PC-9 (cell line): Measurements from ENCODE around the gene STRN3. TPM values are rescaled to one million over a fixed set of nuclear protein-coding genes. Genes with fewer than 3 reads are reported as not detected.

ENCODE experiments used
- BruUV-seq: library from RNA; stranded (reverse); fragments of 400-500 nt; replicated peaks from 2 replicates; lab custom pipeline; 2021; lab: Mats Ljungman, UMichigan
- CTCF ChIA-PET: fragments of 300-600 bp; sonication (Branson Sonifier 250); formaldehyde crosslinking; loops from one replicate; lab custom pipeline; 2022; ENCODE audit warnings: antibody characterized with exemption; lab: Charles Lee
- POLR2A ChIA-PET: fragments of 300-600 bp; sonication (Branson Sonifier 250); formaldehyde crosslinking; loops from one replicate; lab custom pipeline; 2022; ENCODE audit warnings: antibody characterized with exemption; ENCODE audit not compliant: unreplicated experiment; lab: Charles Lee
- DNase-seq, 2 experiments: peaks; one replicate each; pipeline versions ENCODE4 v3.0.0 to v3.0.0-alpha.2; 2015 to 2022; ENCODE audit warnings: mixed read lengths in 1 of 2
- H2AFZ ChIP-seq: fragments of 200-600 bp; sonication (generic); 2 replicates; pipeline ENCODE4 v1.8.1; 2017; ENCODE audit warnings: antibody characterized with exemption
- H3F3A ChIP-seq: fragments of 200-600 bp; sonication (generic); 2 replicates; pipeline ENCODE4 v1.8.1; 2017; ENCODE audit warnings: antibody characterized with exemption, mild to moderate bottlenecking, low read depth; ENCODE audit not compliant: insufficient read depth
- H3K27ac ChIP-seq: fragments of 200-600 bp; sonication (generic); 2 replicates; pipeline ENCODE4 v1.6.1; 2016; ENCODE audit warnings: mixed run types
- H3K27me3 ChIP-seq: fragments of 200-600 bp; sonication (generic); 2 replicates; pipeline ENCODE4 v1.6.1; 2016; ENCODE audit warnings: low read depth, mixed run types; ENCODE audit not compliant: insufficient read depth
- H3K36me3 ChIP-seq: fragments of 200-600 bp; sonication (generic); 2 replicates; pipeline ENCODE4 v1.6.1; 2016; ENCODE audit warnings: low read depth, mixed run types
- H3K4me1 ChIP-seq: fragments of 200-600 bp; sonication (generic); replicated peaks from 2 replicates; pipeline ENCODE4 v1.6.1; 2016; ENCODE audit warnings: mixed run types; ENCODE audit not compliant: insufficient read depth
- H3K4me2 ChIP-seq: fragments of 200-600 bp; sonication (generic); 2 replicates; pipeline ENCODE4 v1.6.1; 2017; ENCODE audit warnings: mixed run types
- H3K4me3 ChIP-seq: fragments of 200-600 bp; sonication (generic); 2 replicates; pipeline ENCODE4 v1.6.1; 2016; ENCODE audit warnings: mixed run types
- H3K79me2 ChIP-seq: fragments of 200-600 bp; sonication (generic); 2 replicates; pipeline ENCODE4 v1.6.1; 2017; ENCODE audit warnings: low read depth, mixed run types
- H3K9me2 ChIP-seq: fragments of 200-600 bp; sonication (generic); 2 replicates; pipeline ENCODE4 v1.8.1; 2017; ENCODE audit warnings: mild to moderate bottlenecking; ENCODE audit not compliant: insufficient read depth
- H3K9me3 ChIP-seq: fragments of 200-600 bp; sonication (generic); 2 replicates; pipeline ENCODE4 v1.8.1; 2016; ENCODE audit warnings: low read depth; ENCODE audit not compliant: insufficient read depth
- H4K20me1 ChIP-seq: fragments of 200-600 bp; sonication (generic); 2 replicates; pipeline ENCODE4 v1.8.1; 2017; ENCODE audit not compliant: insufficient read depth
- EZH2 ChIP-seq: fragments of 200-600 bp; sonication (generic); IDR thresholded peaks from 2 replicates; pipeline ENCODE4 v1.8.0; 2017; ENCODE audit warnings: antibody characterized with exemption, low read depth
- intact Hi-C: fragments of 100-400 bp; cut with micrococcal nuclease; formaldehyde crosslinking; loops from one replicate; pipeline ENCODE4 v1.10.0; 2022; ENCODE audit not compliant: unreplicated experiment
- total RNA-seq: library from RNA; stranded (reverse); gene quantifications from 2 replicates; pipeline ENCODE4 v1.2.3, GENCODE V29; 2021
- TF ChIP-seq, protein P1 (sequence below): fragments of 200-600 bp; sonication (generic); conservative IDR thresholded peaks from 2 replicates; pipeline ENCODE4 v1.6.1; 2017; ENCODE audit warnings: mixed run types, antibody characterized with exemption, mild to moderate bottlenecking, moderate library complexity

STRN3 gene
- total RNA-seq, 1 experiment from 2014 or later, result 18.1 TPM

DNA sequence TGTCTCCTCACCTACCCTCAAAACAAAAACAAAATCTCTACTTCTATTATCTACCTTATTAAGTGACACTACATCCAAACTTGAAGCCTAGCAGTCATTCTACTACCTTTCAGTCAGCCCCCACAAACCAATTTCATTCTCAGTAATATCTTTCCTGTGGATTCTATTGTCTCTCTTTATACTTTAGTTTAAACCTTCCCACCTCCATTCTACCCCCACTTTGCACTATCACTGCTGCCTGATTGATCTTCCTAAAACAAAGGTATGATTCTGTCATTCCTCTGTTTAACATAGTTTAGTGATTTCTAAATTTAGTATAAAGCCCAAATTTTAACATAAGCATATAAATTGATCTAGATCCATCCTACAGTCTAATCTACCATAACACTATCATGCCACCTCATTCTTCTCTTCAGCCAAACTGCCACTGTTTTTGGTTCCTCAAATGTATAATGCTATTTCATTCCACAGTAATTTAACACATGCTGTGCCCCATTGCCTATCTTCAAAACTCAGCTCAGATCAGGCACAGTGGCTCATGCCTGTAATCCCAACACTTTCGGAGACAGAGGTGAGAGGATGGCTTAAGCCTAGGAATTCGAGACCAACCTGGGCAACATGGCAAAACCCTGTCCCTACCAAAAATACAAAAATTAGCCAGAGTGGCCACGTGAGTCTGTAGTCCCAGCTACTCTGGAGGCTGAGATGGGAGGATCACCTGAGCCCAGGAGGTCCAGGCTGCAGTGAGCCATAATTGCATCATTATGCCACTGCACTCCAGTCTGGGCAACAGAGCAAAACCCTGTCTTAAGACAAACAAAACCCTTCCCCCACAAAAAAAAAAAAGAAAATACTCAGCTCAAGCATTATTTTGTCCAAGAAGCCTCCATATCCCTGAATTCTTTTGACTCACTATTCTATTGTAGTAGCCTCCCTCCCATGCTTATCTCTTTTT lies 3.1 kb upstream of the STRN3 start:
- no peak for DNase-seq
- H4K20me1 ChIP-seq, result peaks cover 6% of the 10 kb centered on the region; the same call in 1 of the 2 replicates
- no TSS peak for BruUV-seq
- POLR2A ChIA-PET, result interaction anchor here (0.6 kb wide), 1 partner anchor 174 kb away, joined by 6 read pairs; no protein-coding TSS in a partner anchor
- H3K27me3 ChIP-seq, result no peaks in the 10 kb centered on the region
- no peak overlapping the region for H3K4me2 ChIP-seq
- peaks cover 35% of the 10 kb centered on the region for H3K4me1 ChIP-seq
- H3K36me3 ChIP-seq, result no peaks in the 10 kb centered on the region
- H3K4me3 ChIP-seq, result no peak overlapping the region
- H3K9me3 ChIP-seq, result no peaks in the 10 kb centered on the region
- intact Hi-C loops, result loop anchor here (5.0 kb wide), 1 partner anchor 53 kb away; no protein-coding TSS in a partner anchor
- H3F3A ChIP-seq, result peaks cover 27% of the 10 kb centered on the region
- peaks cover 18% of the 10 kb centered on the region for H3K79me2 ChIP-seq
- H3K9me2 ChIP-seq, result no peaks in the 10 kb centered on the region
- CTCF ChIA-PET, result no interaction called here
- no peak overlapping the region for H2AFZ ChIP-seq
- no peak overlapping the region for H3K27ac ChIP-seq
- TF ChIP-seq EZH2, result no peak
- TF ChIP-seq, protein P1, sequence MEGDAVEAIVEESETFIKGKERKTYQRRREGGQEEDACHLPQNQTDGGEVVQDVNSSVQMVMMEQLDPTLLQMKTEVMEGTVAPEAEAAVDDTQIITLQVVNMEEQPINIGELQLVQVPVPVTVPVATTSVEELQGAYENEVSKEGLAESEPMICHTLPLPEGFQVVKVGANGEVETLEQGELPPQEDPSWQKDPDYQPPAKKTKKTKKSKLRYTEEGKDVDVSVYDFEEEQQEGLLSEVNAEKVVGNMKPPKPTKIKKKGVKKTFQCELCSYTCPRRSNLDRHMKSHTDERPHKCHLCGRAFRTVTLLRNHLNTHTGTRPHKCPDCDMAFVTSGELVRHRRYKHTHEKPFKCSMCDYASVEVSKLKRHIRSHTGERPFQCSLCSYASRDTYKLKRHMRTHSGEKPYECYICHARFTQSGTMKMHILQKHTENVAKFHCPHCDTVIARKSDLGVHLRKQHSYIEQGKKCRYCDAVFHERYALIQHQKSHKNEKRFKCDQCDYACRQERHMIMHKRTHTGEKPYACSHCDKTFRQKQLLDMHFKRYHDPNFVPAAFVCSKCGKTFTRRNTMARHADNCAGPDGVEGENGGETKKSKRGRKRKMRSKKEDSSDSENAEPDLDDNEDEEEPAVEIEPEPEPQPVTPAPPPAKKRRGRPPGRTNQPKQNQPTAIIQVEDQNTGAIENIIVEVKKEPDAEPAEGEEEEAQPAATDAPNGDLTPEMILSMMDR, result no peak

DNA sequence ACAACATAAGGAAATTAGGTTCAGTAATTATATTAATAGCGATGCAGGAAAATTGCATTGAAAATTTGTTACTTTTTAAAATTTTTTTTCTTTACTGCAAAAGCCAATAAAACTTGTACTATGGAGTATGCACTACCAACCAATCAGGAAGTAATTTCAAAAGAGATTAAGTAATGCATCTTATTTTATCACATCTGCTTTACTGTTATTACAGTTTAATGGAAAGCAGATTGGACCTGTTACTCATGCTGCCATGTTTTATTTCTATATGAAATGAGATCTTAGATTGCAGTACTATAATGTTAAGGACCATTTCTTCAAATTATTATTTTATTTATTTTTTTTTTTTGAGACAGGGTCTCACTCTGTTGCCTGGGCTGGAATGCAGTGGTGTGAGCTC lies 1.7 kb upstream of the STRN3 start:
- intact Hi-C loops, result loop anchor here (5.0 kb wide), 1 partner anchor 54 kb away; no protein-coding TSS in a partner anchor
- Histone ChIP-seq H3K9me3 (no peaks in the 10 kb centered on the region), H2AFZ (peak overlapping the region; percentile 88; the same call in 1 of the 2 replicates), H3K79me2 (peaks cover 33% of the 10 kb centered on the region), H3K27me3 (no peaks in the 10 kb centered on the region), H3F3A (peaks cover 19% of the 10 kb centered on the region), H3K36me3 (no peaks in the 10 kb centered on the region), H3K9me2 (no peaks in the 10 kb centered on the region), H3K27ac (peak overlapping the region; percentile 79), H3K4me3 (peak overlapping the region; percentile 88), H4K20me1 (peaks cover 16% of the 10 kb centered on the region; the same call in 1 of the 2 replicates), H3K4me1 (peaks cover 35% of the 10 kb centered on the region), H3K4me2 (peak overlapping the region; percentile 82)
- ChIA-PET CTCF (no interaction called here), POLR2A (no interaction called here)
- BruUV-seq, result no TSS peak
- no peak for DNase-seq
- TF ChIP-seq, protein P1, result no peak
- TF ChIP-seq EZH2, result no peak

DNA sequence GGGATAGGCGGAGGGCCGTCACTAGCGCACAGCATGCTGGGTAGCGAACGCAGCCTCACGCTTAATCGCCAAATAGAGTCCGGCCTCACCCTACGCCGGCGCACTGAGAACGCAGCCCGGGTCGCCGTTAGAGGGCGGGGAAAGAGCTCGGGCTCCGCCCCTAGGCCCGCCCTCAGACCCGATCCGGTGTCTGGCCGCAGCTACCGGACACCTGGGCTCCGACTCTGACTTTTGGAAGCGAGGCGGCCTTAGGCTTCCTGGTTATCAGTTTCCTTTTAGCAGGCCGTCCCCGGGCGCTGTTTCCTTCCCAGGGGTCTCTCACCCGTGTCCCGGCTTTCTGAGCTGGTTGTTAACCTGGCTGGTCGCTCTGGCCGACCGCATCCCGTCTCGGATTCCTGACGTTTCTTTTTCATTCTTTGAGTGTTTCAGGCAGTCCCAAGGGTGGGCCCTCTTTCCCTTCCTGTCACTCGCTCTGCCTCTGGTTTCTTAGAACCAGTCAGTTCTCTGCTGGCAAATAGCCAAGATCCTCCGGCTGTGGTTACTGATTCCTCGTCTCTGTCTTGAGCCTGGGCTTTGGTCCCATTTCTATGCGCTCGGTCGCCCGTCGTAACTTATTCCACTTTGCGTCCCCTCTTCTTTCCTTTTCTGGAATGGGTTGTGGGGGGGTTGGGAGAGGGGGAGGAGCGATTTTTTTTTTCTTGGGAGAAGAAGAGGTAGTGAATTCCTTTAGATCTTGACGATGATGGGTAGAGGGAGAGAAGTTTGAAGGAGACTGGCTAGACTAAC lies 464 bp upstream of the STRN3 start:
- TF ChIP-seq, protein P1, result no peak
- TF ChIP-seq EZH2, result no peak
- H4K20me1 ChIP-seq, result peaks cover 16% of the 10 kb centered on the region; the same call in 1 of the 2 replicates
- no peaks in the 10 kb centered on the region for H3K9me3 ChIP-seq
- peak overlapping the region; percentile 79 for H3K27ac ChIP-seq
- H3K79me2 ChIP-seq, result peaks cover 45% of the 10 kb centered on the region
- peak overlapping the region; percentile 88 for H3K4me3 ChIP-seq
- H3K9me2 ChIP-seq, result no peaks in the 10 kb centered on the region
- peak; percentile 85 to 95 for DNase-seq
- peaks cover 14% of the 10 kb centered on the region for H3F3A ChIP-seq
- CTCF ChIA-PET, result interaction anchor here (0.7 kb wide), 1 partner anchor 1487 kb away, joined by 4 read pairs; no protein-coding TSS in a partner anchor
- peak overlapping the region; percentile 88 for H2AFZ ChIP-seq
- peaks cover 30% of the 10 kb centered on the region for H3K4me1 ChIP-seq
- H3K27me3 ChIP-seq, result no peaks in the 10 kb centered on the region
- intact Hi-C loops, result loop anchor here (5.0 kb wide), 1 partner anchor 56 kb away; no protein-coding TSS in a partner anchor
- no peaks in the 10 kb centered on the region for H3K36me3 ChIP-seq
- TSS peak; percentile 78 for BruUV-seq
- peak overlapping the region; percentile 82 for H3K4me2 ChIP-seq
- POLR2A ChIA-PET, result interaction anchor here (0.6 to 0.8 kb wide), 6 partner anchors 9 to 1173 kb away, joined by 4 to 28 read pairs (median 7); no protein-coding TSS in a partner anchor
